ENCODE measurements around the gene DNMT3A. TPM values are rescaled to one million over a fixed set of nuclear protein-coding genes. Genes with fewer than 3 reads are reported as not detected.
A peak's percentile ranks its signal among the peaks of the same experiment; 100 is the strongest.

Gene DNMT3A
- total and polyA plus RNA-seq, 2 of the 8 experiments (the other 6 are each of a cell fraction or from before 2014, with no cell fraction given): 33.6 to 178 TPM

- 20% methylated on average over 13 of the region's 62 CpGs; no CpG with 5 or more reads in 1 of the 2 experiments for WGBS, 2 experiments (ENCODE audit: extremely low coverage in 1 of 2, insufficient coverage in 1 of 2, insufficient read length in 1 of 2, insufficient replicate concordance in 2 of 2, low coverage in 1 of 2, low lambda C conversion rate in 2 of 2, missing lambda C conversion rate in 1 of 2)
- peak overlapping the region; percentile 76 to 98 for H3K4me2 ChIP-seq (ENCODE audit: insufficient read depth in 1 of 2, low read depth in 2 of 2, low read length in 2 of 2)
- no peak overlapping the region for H3K23ac ChIP-seq (ENCODE audit: insufficient read length)
- H3K4ac ChIP-seq (replicated peaks; ENCODE audit: insufficient read length, low read depth, low read length): no peak overlapping the region
- H2BK20ac ChIP-seq (ENCODE audit: low read length): peak overlapping the region; percentile 57; the same call in 1 of the 2 replicates
- H3K27ac ChIP-seq (ENCODE audit: low read depth, low read length): peak overlapping the region; percentile 54; the same call in 1 of the 2 replicates
- H3K9ac ChIP-seq (replicated peaks in 1 of 4; ENCODE audit: extremely low read depth in 1 of 4, low read depth in 3 of 4, low read length in 3 of 4): peak overlapping the region; percentile 14 to 55 (median 42); a peak in 5 of 7 replicates
- DNase-seq (ENCODE audit: low read depth in 1 of 2, low spot score in 2 of 2) (peak; percentile 83 to 88), FAIRE-seq (no peak)
- H4K5ac ChIP-seq (ENCODE audit: insufficient read length, low read depth, low read length): peak overlapping the region; percentile 8
- H2AFZ ChIP-seq (ENCODE audit: low read length): no peak overlapping the region
- H3K36me3 ChIP-seq (ENCODE audit: control insufficient read depth in 2 of 4, insufficient read depth in 4 of 4, low read length in 3 of 4): peaks cover 5 to 15% (median 6%) of the 10 kb centered on the region in 4 experiments; a peak in 6 of 8 replicates
- H2BK5ac ChIP-seq (ENCODE audit: low read depth, low read length): peak overlapping the region; percentile 96; the same call in 1 of the 2 replicates
- peaks cover 15% of the 10 kb centered on the region for H3K23me2 ChIP-seq (ENCODE audit: low read depth, low read length)
- peaks cover 6 to 14% of the 10 kb centered on the region in 2 experiments for H4K20me1 ChIP-seq (replicated peaks in 1 of 2; ENCODE audit: control insufficient read depth in 1 of 2, insufficient read depth in 2 of 2, low read length in 2 of 2)
- H2BK12ac ChIP-seq (ENCODE audit: low read depth, low read length): 0 out of 2 replicates have a peak overlapping the region, but pooled peaks have one; percentile 89
- H4K91ac ChIP-seq (replicated peaks; ENCODE audit: insufficient read length, low read length): peak overlapping the region; percentile 91
- peak overlapping the region; percentile 88; the same call in 1 of the 2 replicates for H3K18ac ChIP-seq (ENCODE audit: extremely low read depth, low read length)
- H3K9me3 ChIP-seq (ENCODE audit: insufficient read depth in 2 of 2, low read depth in 1 of 2, low read length in 1 of 2): no peaks in the 10 kb centered on the region
- peaks cover 10 to 37% of the 10 kb centered on the region in 2 experiments for H3K79me2 ChIP-seq (ENCODE audit: control insufficient read depth in 1 of 2, insufficient read depth in 2 of 2, low read length in 2 of 2)
- no peak overlapping the region for H3K56ac ChIP-seq (replicated peaks; ENCODE audit: insufficient read length, low read depth, low read length)
- no peak overlapping the region for H2AK5ac ChIP-seq (ENCODE audit: low read depth, low read length)
- peaks cover 20 to 38% (median 24%) of the 10 kb centered on the region in 4 experiments for H3K4me1 ChIP-seq (replicated peaks in 1 of 4; ENCODE audit: control insufficient read depth in 3 of 4, insufficient read depth in 4 of 4, low read length in 3 of 4)
- H4K8ac ChIP-seq (ENCODE audit: extremely low read depth, insufficient read depth, low read length): no peak overlapping the region; the same call in 1 of the 2 replicates
- ChIA-PET POLR2A (ENCODE audit: partially characterized antibody) (interaction anchor here (0.9 to 10.8 kb wide), 14 partner anchors 8 to 412 kb away, joined by 3 to 135 read pairs (median 6); no protein-coding TSS in a partner anchor), CTCF (ENCODE audit: partially characterized antibody) (interaction anchor here (0.5 to 4.2 kb wide), 8 partner anchors 11 to 85 kb away, joined by 3 to 32 read pairs (median 4); no protein-coding TSS in a partner anchor)
- no peak overlapping the region for H3K14ac ChIP-seq (ENCODE audit: insufficient read length)
- H2BK15ac ChIP-seq (ENCODE audit: low read length): peak overlapping the region; percentile 99; the same call in 1 of the 2 replicates
- no peaks in the 10 kb centered on the region for H3K27me3 ChIP-seq (replicated peaks in 1 of 4; ENCODE audit: control insufficient read depth in 3 of 4, extremely low read depth in 1 of 4, insufficient read depth in 3 of 4, low read length in 3 of 4)
- H3K79me1 ChIP-seq (ENCODE audit: low read depth, low read length): no peaks in the 10 kb centered on the region; the same call in none of the 2 replicates
- no peak overlapping the region for H2BK120ac ChIP-seq (replicated peaks; ENCODE audit: low read depth, low read length)
- H3K4me3 ChIP-seq (ENCODE audit: extremely low read depth in 1 of 4, insufficient read depth in 2 of 4, low read depth in 3 of 4, low read length in 4 of 4): peak overlapping the region; percentile 36 to 87 (median 84)
- TF ChIP-seq GABPA (IDR thresholded peaks at IDR 0.05; ENCODE audit: borderline replicate concordance, insufficient read depth, low read length) (no peak), SAP30 (IDR thresholded peaks at IDR 0.05; ENCODE audit: insufficient read depth, insufficient replicate concordance, low read length) (no peak), TBP (IDR thresholded peaks at IDR 0.05; ENCODE audit: low read depth, low read length) (peak; percentile 47; the same call in 1 of the 2 replicates), SIX5 (IDR thresholded peaks at IDR 0.05; ENCODE audit: low read depth, low read length) (no peak), JUND (IDR thresholded peaks at IDR 0.05; ENCODE audit: low read length) (no peak), ATF3 (IDR thresholded peaks at IDR 0.05; ENCODE audit: insufficient read depth, low read depth, low read length) (0 out of 2 replicates have a peak, but pooled peaks have one; percentile 45), SP4 (IDR thresholded peaks at IDR 0.05; ENCODE audit: low read length) (no peak), HDAC6 (IDR thresholded peaks at IDR 0.05; ENCODE audit: low read depth, low read length) (no peak), CHD1 (IDR thresholded peaks at IDR 0.05; ENCODE audit: low read depth, low read length) (no peak)
Measured at GRCh38 chr2:25252291-25253152, 89.2 kb downstream of the DNMT3A start.
